22Rv1 (cell line): ENCODE data around the gene KIF3A.

Experiments
- H3K27ac ChIP-seq: fragments of 450-650 bp; 2 replicates; pipeline ENCODE4 v1.5.1; 2017
- CTCF ChIP-seq: fragments of 450-650 bp; IDR thresholded peaks from 2 replicates; pipeline ENCODE4 v1.5.1; 2017; ENCODE audit warnings: mild to moderate bottlenecking
- ZFX ChIP-seq: fragments of 450-650 bp; IDR thresholded peaks from 2 replicates; pipeline ENCODE4 v1.6.1; 2017; ENCODE audit warnings: antibody characterized with exemption, borderline replicate concordance

The KIF3A gene

GRCh38 chr5:132729896-132730295, 7.5 kb downstream of the KIF3A start:
- H3K27ac ChIP-seq: no peak overlapping the region
- TF ChIP-seq CTCF (no peak), ZFX (no peak)

DNA sequence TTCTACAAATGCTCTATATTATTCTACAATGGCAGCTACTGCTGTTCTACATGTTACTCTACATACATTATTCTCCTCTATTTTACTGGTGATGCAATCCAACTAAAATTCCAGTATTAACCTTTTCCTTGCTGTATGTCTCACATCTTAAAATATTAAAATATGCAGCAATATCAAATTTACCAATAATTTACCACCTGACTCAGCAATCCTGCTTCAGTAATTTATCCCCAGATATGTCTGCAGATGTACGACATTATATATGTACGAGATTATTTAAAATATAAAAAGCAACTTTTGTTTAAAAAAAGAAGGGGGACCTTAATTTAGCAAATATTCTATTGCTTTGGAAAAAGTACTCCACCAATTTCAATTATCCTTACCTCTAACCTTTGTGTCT, 11.6 kb downstream of the KIF3A start:
- H3K27ac ChIP-seq: no peak overlapping the region
- TF ChIP-seq CTCF (no peak), ZFX (no peak)

DNA sequence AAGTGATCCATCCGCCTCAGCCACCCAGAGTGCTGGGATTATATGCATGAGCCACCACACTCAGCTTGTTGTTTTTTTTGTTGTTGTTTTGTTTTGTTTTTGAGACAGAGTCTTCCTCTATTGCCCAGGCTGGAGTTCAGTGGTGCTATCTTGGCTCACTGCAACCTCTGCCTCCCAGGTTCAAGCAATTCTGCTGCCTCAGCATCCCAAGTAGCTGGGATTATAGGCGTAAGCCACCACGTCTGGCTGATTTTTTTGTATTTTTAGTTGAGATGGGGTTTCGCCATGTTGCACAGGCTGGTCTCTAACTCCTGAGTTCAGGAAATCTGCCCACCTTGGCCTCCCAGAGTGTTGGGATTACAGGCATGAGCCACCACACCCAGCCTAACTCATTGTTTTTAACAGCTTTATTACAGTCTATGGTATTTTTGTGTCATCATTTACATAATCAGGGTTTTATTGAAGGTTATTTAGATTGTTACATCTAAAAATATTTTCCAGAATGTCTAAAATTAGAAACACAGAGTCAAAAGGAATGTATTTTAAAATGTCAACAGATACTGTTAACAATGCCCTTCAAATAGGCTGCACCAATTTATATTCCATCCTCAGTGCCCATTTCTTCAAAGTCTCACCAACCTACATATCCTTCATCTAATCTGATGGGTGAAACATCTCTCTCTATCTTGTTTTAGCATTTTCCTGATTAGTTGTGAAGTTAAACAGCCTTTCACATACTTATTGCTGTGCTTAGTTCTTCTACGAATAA, 18.6 kb downstream of the KIF3A start:
- H3K27ac ChIP-seq: no peak overlapping the region

DNA sequence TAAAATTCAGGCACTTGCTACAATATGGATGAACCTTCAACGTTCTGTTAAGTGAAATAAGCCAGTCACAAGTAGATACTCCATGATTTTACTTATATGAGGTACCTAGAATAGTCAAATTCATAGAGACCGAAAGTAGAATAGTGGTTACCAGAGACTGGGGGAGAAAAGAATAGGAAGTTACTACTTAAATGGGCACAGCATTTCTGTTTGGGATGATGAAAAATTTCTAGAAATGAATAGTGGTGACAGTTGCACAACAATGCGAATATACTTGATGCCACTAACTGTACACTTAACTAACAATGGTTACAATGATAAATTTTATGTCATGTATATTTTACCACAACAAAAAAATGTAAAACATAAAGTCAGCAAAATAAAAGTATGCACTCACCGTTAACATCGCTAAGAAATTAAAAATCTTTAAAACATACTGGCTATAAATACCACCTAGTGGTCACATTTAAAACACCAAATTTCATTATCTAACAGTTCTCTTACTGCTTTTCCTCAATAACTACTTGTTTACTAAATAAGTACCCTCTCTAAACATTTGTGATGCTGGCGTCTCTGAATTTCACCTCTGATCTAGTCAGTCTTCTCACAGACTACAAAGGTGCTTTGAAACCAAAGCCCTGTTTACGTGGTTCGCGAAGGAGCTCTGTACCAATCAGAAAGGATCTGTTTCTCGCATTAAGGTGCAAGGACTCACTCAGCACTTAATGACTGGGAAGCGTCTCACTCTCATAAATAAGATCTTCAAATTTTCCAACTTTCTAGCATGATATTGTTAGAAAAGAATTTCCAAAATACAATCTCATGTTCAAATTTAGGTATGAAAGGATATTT, 22.7 kb downstream of the KIF3A start:
- no peak overlapping the region for H3K27ac ChIP-seq
- TF ChIP-seq CTCF (peak; percentile 58), ZFX (no peak)

More for the DNA sequence above, 18.6 kb downstream of the KIF3A start:
- TF ChIP-seq ZFX (no peak), CTCF (no peak)

DNA sequence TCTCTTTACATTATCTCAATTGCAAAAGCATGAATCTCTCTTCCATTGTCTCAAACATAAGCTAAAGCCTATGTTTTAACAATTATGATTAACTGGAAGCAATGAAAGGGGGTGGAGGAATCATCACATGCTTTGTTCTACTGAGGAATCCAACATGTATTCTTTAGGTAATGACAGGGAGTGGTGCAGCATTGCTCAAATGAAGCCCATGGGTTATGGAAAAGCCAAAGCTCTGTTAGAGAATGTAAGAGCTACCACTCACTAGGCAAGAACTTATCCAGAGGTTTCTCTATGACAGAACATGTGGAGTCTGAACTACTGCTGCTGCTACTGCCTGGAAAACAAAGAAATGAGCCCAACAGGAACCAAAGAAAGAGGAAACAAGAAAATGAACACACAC, 28.7 kb downstream of the KIF3A start:
- no peak for TF ChIP-seq CTCF
- no peak overlapping the region for H3K27ac ChIP-seq

DNA sequence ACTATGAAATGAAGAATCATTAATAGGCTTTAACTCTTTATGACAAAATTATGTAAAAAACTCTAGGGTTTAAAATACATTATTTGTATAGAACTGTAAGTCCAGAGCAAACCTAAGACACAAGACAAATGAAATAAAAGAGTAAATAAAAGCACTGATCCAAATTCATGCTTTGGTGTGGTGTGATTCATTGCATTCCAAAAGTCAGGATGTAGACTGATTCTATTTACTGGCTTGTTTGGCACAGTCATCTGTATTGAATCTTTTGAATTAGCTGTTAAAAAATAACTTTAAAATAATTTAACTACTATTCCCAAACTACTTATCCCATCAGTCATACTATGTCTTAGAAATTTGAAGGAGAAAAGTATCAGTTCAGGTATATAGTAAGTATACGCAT, 32.5 kb downstream of the KIF3A start:
- H3K27ac ChIP-seq: no peak overlapping the region
- TF ChIP-seq CTCF: no peak
- no peak for TF ChIP-seq ZFX

GRCh38 chr5:132695956-132696355, 41.4 kb downstream of the KIF3A start:
- H3K27ac ChIP-seq: no peak overlapping the region
- TF ChIP-seq ZFX: no peak
- TF ChIP-seq CTCF: no peak
